ENCODE data around the gene PRPF40B. TPM values are rescaled to one million over a fixed set of nuclear protein-coding genes. Genes with fewer than 3 reads are reported as not detected.

The PRPF40B gene
- total and polyA plus RNA-seq, 2 experiments from 2014 or later: 11.1 to 30.1 TPM

GRCh38 chr12:49693931-49694444, 70.6 kb downstream of the PRPF40B start:
- DNase-seq (ENCODE audit: low spot score): no peak
- 93% methylated on average over 8 of the region's 8 CpGs for WGBS (ENCODE audit: low lambda C conversion rate, missing lambda C conversion rate)
- Histone ChIP-seq H3K4me1 (ENCODE audit: insufficient read depth) (peaks cover 2% of the 10 kb centered on the region), H4K20me1 (ENCODE audit: insufficient read depth, poor library complexity, severe bottlenecking) (no peaks in the 10 kb centered on the region), H3K9me2 (replicated peaks; ENCODE audit: insufficient read depth) (no peaks in the 10 kb centered on the region), H3K36me3 (replicated peaks; ENCODE audit: insufficient read depth, low read depth) (no peaks in the 10 kb centered on the region), H3K4me3 (no peak overlapping the region), H3K9me3 (ENCODE audit: low read depth) (no peaks in the 10 kb centered on the region), H3K27ac (no peak overlapping the region), H3K27me3 (no peaks in the 10 kb centered on the region), H3K4me2 (no peak overlapping the region), H3K79me2 (peaks cover 4% of the 10 kb centered on the region), H2AFZ (no peak overlapping the region)
- TF ChIP-seq CTCF (IDR thresholded peaks at IDR 0.05; ENCODE audit: poor library complexity) (no peak), EZH2phosphoT487 (IDR thresholded peaks at IDR 0.05; ENCODE audit: low read depth, severe bottlenecking, unreplicated experiment) (no peak), EZH2 (IDR thresholded peaks at IDR 0.05; ENCODE audit: borderline replicate concordance) (no peak)

Small RNA genes lying within 50 kb of the gene (small RNA-seq; reads per million reads assigned to genes)
- gene HIGD1AP9 (not detected), gene POLR2KP1 (not detected), gene RNU6-834P (not detected)

Other genes starting within 250 kb of the PRPF40B start
- 0.30 and 1.0 TPM in 2 replicates for gene KCNH3, start 84.5 kb upstream of the PRPF40B start, total RNA-seq
- gene KCNH3, start 84.5 kb upstream of the PRPF40B start, polyA plus RNA-seq: 0.43 and 1.1 TPM in 2 replicates
- 51.1 and 51.4 TPM in 2 replicates for gene MCRS1, start 55.4 kb upstream of the PRPF40B start, total RNA-seq
- gene MCRS1, start 55.4 kb upstream of the PRPF40B start, polyA plus RNA-seq: 57.7 and 58.2 TPM in 2 replicates
- gene FAM186B, start 17.9 kb upstream of the PRPF40B start, total RNA-seq: 0.17 and 0.52 TPM in 2 replicates
- gene FAM186B, start 17.9 kb upstream of the PRPF40B start, polyA plus RNA-seq: 0.69 TPM in 1 of 2 replicates, not detected in the other
- 8.3 TPM in 2 replicates for gene FMNL3, start 83.8 kb downstream of the PRPF40B start, total RNA-seq
- gene FMNL3, start 83.8 kb downstream of the PRPF40B start, polyA plus RNA-seq: 3.6 and 5.8 TPM in 2 replicates
- 534 and 591 TPM in 2 replicates for gene TMBIM6, start 118.0 kb downstream of the PRPF40B start, total RNA-seq
- 743 and 805 TPM in 2 replicates for gene TMBIM6, start 118.0 kb downstream of the PRPF40B start, polyA plus RNA-seq
- 13.1 and 14.5 TPM in 2 replicates for gene NCKAP5L, start 204.9 kb downstream of the PRPF40B start, total RNA-seq
- gene NCKAP5L, start 204.9 kb downstream of the PRPF40B start, polyA plus RNA-seq: 26.7 and 32.0 TPM in 2 replicates
- gene BCDIN3D, start 219.5 kb downstream of the PRPF40B start, total RNA-seq: 4.5 and 5.6 TPM in 2 replicates
- 3.5 and 5.0 TPM in 2 replicates for gene BCDIN3D, start 219.5 kb downstream of the PRPF40B start, polyA plus RNA-seq